Adrenal gland (tissue), 12 donors: ENCODE measurements around the gene PHLDB3. TPM values are rescaled to one million over a fixed set of nuclear protein-coding genes. Genes with fewer than 3 reads are reported as not detected.

Experiments used
- DNase-seq, 7 donors: peaks; one replicate each; pipeline ENCODE4 v3.0.0-alpha.2; 2019 to 2020
- H3K27ac ChIP-seq, 5 donors: fragments of 200-600 bp; sonication (generic) in 4 of 5; 1 replicate in 3 of 5; 2 replicates in 2 of 5; pipeline versions ENCODE4 v1.5.1 to v1.8.0; 2016 to 2020; ENCODE audit warnings: mild to moderate bottlenecking in 1 of 5
- H3K27me3 ChIP-seq: fragments of 200-600 bp; 2 replicates; pipeline ENCODE4 v1.8.0; 2021
- H3K36me3 ChIP-seq, 2 donors: fragments of 200-600 bp; replicated peaks in 1 of 2; 1 replicate in 1 of 2; 2 replicates in 1 of 2; pipeline versions ENCODE4 v1.5.1 to v1.8.0; 2018 to 2022
- H3K4me1 ChIP-seq, 2 donors: fragments of 200-600 bp; replicated peaks in 1 of 2; 1 replicate in 1 of 2; 2 replicates in 1 of 2; pipeline versions ENCODE4 v1.5.1 to v1.8.0; 2018 to 2021
- H3K4me3 ChIP-seq, 4 donors: fragments of 200-600 bp; sonication (generic) in 3 of 4; one replicate each; pipeline ENCODE4 v1.5.1; 2016 to 2018
- H3K9me3 ChIP-seq, 3 donors: fragments of 200-600 bp; sonication (generic) in 1 of 3; replicated peaks in 1 of 3; 1 replicate in 2 of 3; 2 replicates in 1 of 3; pipeline versions ENCODE4 v1.5.1 to v1.8.0; 2016 to 2021
- CTCF ChIP-seq, 6 experiments: fragments of 450-650 bp in 4 of 6; fragments of 200-600 bp in 2 of 6; sonication (generic) in 1 of 6; IDR thresholded peaks; 1 replicate in 5 of 6; 2 replicates in 1 of 6; pipeline versions ENCODE4 v1.5.1 to v1.8.0; 2016 to 2021; ENCODE audit warnings: antibody characterized with exemption in 6 of 6, mild to moderate bottlenecking in 2 of 6, moderate library complexity in 1 of 6
- POLR2A ChIP-seq, 2 donors: fragments of 450-650 bp; IDR thresholded peaks; one replicate each; pipeline ENCODE4 v1.6.1; 2017; ENCODE audit warnings: antibody characterized with exemption in 2 of 2, mild to moderate bottlenecking in 2 of 2, moderate library complexity in 1 of 2
- WGBS, 4 donors: extraction: QIAGEN DNeasy Blood & Tissue Kit in 2 of 4; methylation state at CpG; one replicate each; pipeline versions ENCODE4 v1.1.5 to v1.1.7; 2013 to 2017; 5-methylcytosine and 5-hydroxymethylcytosine counted together
- intact Hi-C, 2 donors: fragments of 100-400 bp; cut with DNase I; formaldehyde crosslinking; loops; one replicate each; pipeline versions ENCODE4 v1.14.1 to v1.15.0; 2022 to 2023
- polyA plus RNA-seq, 3 donors: library from polyadenylated mRNA; stranded (reverse); fragments of 200-250 nt in 2 of 3; fragments of 350-450 nt in 1 of 3; fragmentation: Illumina TruSeq in 1 of 3; extraction: RNeasy Lipid Tissue Mini Kit (QIAGEN cat#74804) in 1 of 3; gene quantifications; one replicate each; pipeline ENCODE4 v1.2.3, GENCODE V29; 2013 to 2014
- total RNA-seq, 9 donors: library from RNA; depleted of rRNA in 4 of 9; stranded (reverse); fragments of >200 nt in 4 of 9; fragments of 120-200 nt in 1 of 9; fragmentation: NEBNext Ultra II Directional in 1 of 9; extraction: Animal tissue kit (Norgen Biotek cat#: 25700) in 1 of 9; gene quantifications; one replicate each; pipeline versions ENCODE4 v1.1.0 to v1.2.4, GENCODE V29; 2013 to 2023
- donor health status: healthy with polysubstance abuse.
- donor health status: Bipolar disorder and iron deficiency.
- donor health status: DM: yes; HTN: yes; CAD: no.
- donor health status: DM: no; HTN: no; CAD: no.
- donor health status: DM: no; HTN: no; CAD: no.
- donor health status: DM: yes; HTN: yes; CAD: no.

PHLDB3 gene
- total and polyA plus RNA-seq, 12 donors, result 1.7 to 54.5 (median 19.5) TPM

- Histone ChIP-seq H3K4me3 (no peak overlapping the region), H3K9me3 (no peaks in the 10 kb centered on the region), H3K4me1 (peaks cover 0 to 6% of the 10 kb centered on the region in 2 donors), H3K27ac (no peak overlapping the region), H3K27me3 (no peaks in the 10 kb centered on the region), H3K36me3 (peaks cover 0 to 31% of the 10 kb centered on the region in 2 donors)
- no peak for DNase-seq
- TF ChIP-seq POLR2A (IDR thresholded peaks at IDR 0.05), result no peak
- no peak for TF ChIP-seq CTCF (IDR thresholded peaks at IDR 0.05)
- intact Hi-C loops, result loop anchor here in 1 of 2 donors (5.0 kb wide), 1 partner anchor 53 kb away; no protein-coding TSS in a partner anchor
Measured at GRCh38 chr19:43538922-43539321, 34.4 kb upstream of the PHLDB3 start.

GRCh38 chr19:43534816-43535761 lies 30.5 kb upstream of the PHLDB3 start:
- no peak for TF ChIP-seq POLR2A (IDR thresholded peaks at IDR 0.05)
- peak; percentile 52 to 73 (median 61) for TF ChIP-seq CTCF (IDR thresholded peaks at IDR 0.05)
- Histone ChIP-seq H3K27me3 (no peaks in the 10 kb centered on the region), H3K4me1 (peaks cover 6 to 9% of the 10 kb centered on the region in 2 donors), H3K4me3 (no peak overlapping the region), H3K27ac (peak overlapping the region in 3 of 5 donors; percentile 5 to 95 (median 94)), H3K9me3 (no peaks in the 10 kb centered on the region), H3K36me3 (peaks cover 0 to 10% of the 10 kb centered on the region in 2 donors)
- intact Hi-C loops, result loop anchor here in 1 of 2 donors (5.0 kb wide), 1 partner anchor 57 kb away; no protein-coding TSS in a partner anchor
- 45 to 58% (median 57%) methylated on average over 36 to 62 of the region's 62 CpGs for WGBS, 4 donors
- peak; percentile 74 to 86 (median 81) for DNase-seq

GRCh38 chr19:43534305-43534815 lies 29.8 kb upstream of the PHLDB3 start:
- Histone ChIP-seq H3K4me3 (no peak overlapping the region), H3K27me3 (no peaks in the 10 kb centered on the region), H3K4me1 (peaks cover 6 to 9% of the 10 kb centered on the region in 2 donors), H3K36me3 (peaks cover 0 to 10% of the 10 kb centered on the region in 2 donors), H3K27ac (peak overlapping the region in 4 of 5 donors; percentile 5 to 95 (median 90)), H3K9me3 (no peaks in the 10 kb centered on the region)
- intact Hi-C loops, result no loop called here
- no peak for TF ChIP-seq CTCF (IDR thresholded peaks at IDR 0.05)
- TF ChIP-seq POLR2A (IDR thresholded peaks at IDR 0.05), result no peak
- DNase-seq, result peak in 1 of 7 donors; percentile 5
- WGBS, 4 donors, result 5 to 23% (median 19%) methylated on average over 12 to 17 of the region's 17 CpGs
